PC-9 (cell line): Measurements from ENCODE around the gene SMAD1.

Experiments used
- EZH2 ChIP-seq: fragments of 200-600 bp; sonication (generic); IDR thresholded peaks from 2 replicates; pipeline ENCODE4 v1.8.0; 2017; ENCODE audit warnings: antibody characterized with exemption, low read depth
- TF ChIP-seq, protein P1 (sequence below): fragments of 200-600 bp; sonication (generic); conservative IDR thresholded peaks from 2 replicates; pipeline ENCODE4 v1.6.1; 2017; ENCODE audit warnings: mixed run types, antibody characterized with exemption, mild to moderate bottlenecking, moderate library complexity

DNA sequence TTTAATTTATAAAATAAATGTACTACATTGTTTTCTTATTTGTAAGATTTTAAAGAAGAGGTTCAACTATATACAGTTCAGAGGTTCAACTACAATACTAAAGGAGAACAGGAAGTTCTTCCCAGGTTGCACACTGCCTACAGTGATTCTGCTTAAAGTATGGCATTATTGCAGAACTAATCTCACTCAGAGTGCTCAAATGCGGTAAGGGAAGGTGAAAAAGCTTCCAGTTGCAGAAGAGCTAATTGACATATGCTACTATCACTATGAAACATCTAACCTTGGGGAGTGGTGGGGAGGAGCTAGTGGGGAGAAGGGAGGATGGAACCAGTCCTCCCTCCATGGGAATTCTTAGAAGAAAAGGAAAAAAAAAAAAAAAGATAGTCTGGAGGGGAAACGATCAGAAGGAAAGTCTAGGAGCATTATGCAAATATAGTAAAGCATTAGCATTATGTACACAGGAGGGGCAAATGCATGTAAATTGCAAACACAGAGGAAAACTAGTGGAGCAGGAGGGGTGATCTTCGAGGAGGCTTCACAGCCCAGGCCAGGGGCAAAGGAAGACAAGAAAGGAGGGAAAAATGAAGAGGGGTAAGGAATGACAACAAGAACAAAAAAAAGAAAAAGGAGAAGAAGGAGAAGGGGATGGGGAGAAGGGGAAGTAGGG is 105.6 kb downstream of the SMAD1 start:
- TF ChIP-seq, protein P1, sequence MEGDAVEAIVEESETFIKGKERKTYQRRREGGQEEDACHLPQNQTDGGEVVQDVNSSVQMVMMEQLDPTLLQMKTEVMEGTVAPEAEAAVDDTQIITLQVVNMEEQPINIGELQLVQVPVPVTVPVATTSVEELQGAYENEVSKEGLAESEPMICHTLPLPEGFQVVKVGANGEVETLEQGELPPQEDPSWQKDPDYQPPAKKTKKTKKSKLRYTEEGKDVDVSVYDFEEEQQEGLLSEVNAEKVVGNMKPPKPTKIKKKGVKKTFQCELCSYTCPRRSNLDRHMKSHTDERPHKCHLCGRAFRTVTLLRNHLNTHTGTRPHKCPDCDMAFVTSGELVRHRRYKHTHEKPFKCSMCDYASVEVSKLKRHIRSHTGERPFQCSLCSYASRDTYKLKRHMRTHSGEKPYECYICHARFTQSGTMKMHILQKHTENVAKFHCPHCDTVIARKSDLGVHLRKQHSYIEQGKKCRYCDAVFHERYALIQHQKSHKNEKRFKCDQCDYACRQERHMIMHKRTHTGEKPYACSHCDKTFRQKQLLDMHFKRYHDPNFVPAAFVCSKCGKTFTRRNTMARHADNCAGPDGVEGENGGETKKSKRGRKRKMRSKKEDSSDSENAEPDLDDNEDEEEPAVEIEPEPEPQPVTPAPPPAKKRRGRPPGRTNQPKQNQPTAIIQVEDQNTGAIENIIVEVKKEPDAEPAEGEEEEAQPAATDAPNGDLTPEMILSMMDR, result no peak
- TF ChIP-seq EZH2, result no peak
